Measurements from ENCODE around the gene CMTM8. TPM values are rescaled to one million over a fixed set of nuclear protein-coding genes. Genes with fewer than 3 reads are reported as not detected.
A peak's percentile ranks its signal among the peaks of the same experiment; 100 is the strongest.

CMTM8 gene
- total and polyA plus RNA-seq, 2 of the 8 experiments (the other 6 are each of a cell fraction or from before 2014, with no cell fraction given), result 10.5 to 22.4 TPM

GRCh38 chr3:32366638-32367397, 128.3 kb downstream of the CMTM8 start:
- H3K4me3 ChIP-seq (ENCODE audit: extremely low read depth in 1 of 4, insufficient read depth in 2 of 4, low read depth in 3 of 4, low read length in 4 of 4), result no peak overlapping the region
- no peak for FAIRE-seq
- no peak overlapping the region for H3K23ac ChIP-seq (ENCODE audit: insufficient read length)
- H4K5ac ChIP-seq (ENCODE audit: insufficient read length, low read depth, low read length), result no peak overlapping the region
- H3K9ac ChIP-seq (replicated peaks in 1 of 4; ENCODE audit: extremely low read depth in 1 of 4, low read depth in 3 of 4, low read length in 3 of 4), result no peak overlapping the region; a peak in 1 of 7 replicates
- 77% methylated on average over 6 of the region's 6 CpGs; no CpG with 5 or more reads in 1 of the 2 experiments for WGBS, 2 experiments (ENCODE audit: extremely low coverage in 1 of 2, insufficient coverage in 1 of 2, insufficient read length in 1 of 2, insufficient replicate concordance in 2 of 2, low coverage in 1 of 2, low lambda C conversion rate in 2 of 2, missing lambda C conversion rate in 1 of 2)
- H3K4me1 ChIP-seq (replicated peaks in 1 of 4; ENCODE audit: control insufficient read depth in 3 of 4, insufficient read depth in 4 of 4, low read length in 3 of 4), result peaks cover 0 to 5% (median 0%) of the 10 kb centered on the region in 4 experiments; a peak in 2 of 7 replicates
- no peak overlapping the region for H3K27ac ChIP-seq (ENCODE audit: low read depth, low read length)
- no peak overlapping the region for H2AFZ ChIP-seq (ENCODE audit: low read length)
- no peak overlapping the region for H3K18ac ChIP-seq (ENCODE audit: extremely low read depth, low read length)
- no peak overlapping the region for H2BK20ac ChIP-seq (ENCODE audit: low read length)
- no peaks in the 10 kb centered on the region for H3K23me2 ChIP-seq (ENCODE audit: low read depth, low read length)
- no peaks in the 10 kb centered on the region for H3K36me3 ChIP-seq (ENCODE audit: control insufficient read depth in 2 of 4, insufficient read depth in 4 of 4, low read length in 3 of 4)
- H3K79me2 ChIP-seq (ENCODE audit: control insufficient read depth in 1 of 2, insufficient read depth in 2 of 2, low read length in 2 of 2), result no peaks in the 10 kb centered on the region
- no peak overlapping the region for H2AK5ac ChIP-seq (ENCODE audit: low read depth, low read length)
- H2BK5ac ChIP-seq (ENCODE audit: low read depth, low read length), result no peak overlapping the region
- no peak overlapping the region for H2BK15ac ChIP-seq (ENCODE audit: low read length)
- no peak overlapping the region for H3K14ac ChIP-seq (ENCODE audit: insufficient read length)
- ChIA-PET POLR2A (ENCODE audit: partially characterized antibody) (interaction anchor here (1.4 kb wide), 1 partner anchor 19 kb away, joined by 3 read pairs; no protein-coding TSS in a partner anchor), CTCF (ENCODE audit: partially characterized antibody) (interaction anchor here (1.0 to 8.8 kb wide), 7 partner anchors 7 to 705 kb away, joined by 3 to 91 read pairs (median 5); no protein-coding TSS in a partner anchor)
- no peak for DNase-seq (ENCODE audit: low read depth in 1 of 2, low spot score in 2 of 2)
- H2BK12ac ChIP-seq (ENCODE audit: low read depth, low read length), result no peak overlapping the region
- H3K79me1 ChIP-seq (ENCODE audit: low read depth, low read length), result no peaks in the 10 kb centered on the region
- H3K4ac ChIP-seq (replicated peaks; ENCODE audit: insufficient read length, low read depth, low read length), result no peak overlapping the region
- no peak overlapping the region for H3K56ac ChIP-seq (replicated peaks; ENCODE audit: insufficient read length, low read depth, low read length)
- no peak overlapping the region for H2BK120ac ChIP-seq (replicated peaks; ENCODE audit: low read depth, low read length)
- no peaks in the 10 kb centered on the region for H4K20me1 ChIP-seq (replicated peaks in 1 of 2; ENCODE audit: control insufficient read depth in 1 of 2, insufficient read depth in 2 of 2, low read length in 2 of 2)
- peak overlapping the region; percentile 71; the same call in 1 of the 2 replicates for H4K8ac ChIP-seq (ENCODE audit: extremely low read depth, insufficient read depth, low read length)
- H3K4me2 ChIP-seq (ENCODE audit: insufficient read depth in 1 of 2, low read depth in 2 of 2, low read length in 2 of 2), result no peak overlapping the region
- no peak overlapping the region for H4K91ac ChIP-seq (replicated peaks; ENCODE audit: insufficient read length, low read length)
- no peaks in the 10 kb centered on the region for H3K9me3 ChIP-seq (ENCODE audit: insufficient read depth in 2 of 2, low read depth in 1 of 2, low read length in 1 of 2)
- no peaks in the 10 kb centered on the region for H3K27me3 ChIP-seq (replicated peaks in 1 of 4; ENCODE audit: control insufficient read depth in 3 of 4, extremely low read depth in 1 of 4, insufficient read depth in 3 of 4, low read length in 3 of 4)
- TF ChIP-seq SUZ12 (IDR thresholded peaks at IDR 0.05; ENCODE audit: low read length) (no peak), SAP30 (IDR thresholded peaks at IDR 0.05; ENCODE audit: insufficient read depth, insufficient replicate concordance, low read length) (no peak), CHD2 (IDR thresholded peaks at IDR 0.05; ENCODE audit: low read length) (no peak), CEBPB (IDR thresholded peaks at IDR 0.05; ENCODE audit: low read depth, low read length) (no peak), SIRT6 (IDR thresholded peaks at IDR 0.05; ENCODE audit: low read length) (no peak), HDAC2 (IDR thresholded peaks at IDR 0.05; ENCODE audit: borderline replicate concordance in 1 of 2, low read depth in 2 of 2, low read length in 2 of 2) (no peak)
